ENCODE results near the gene SARM1.

The SARM1 gene

DNA sequence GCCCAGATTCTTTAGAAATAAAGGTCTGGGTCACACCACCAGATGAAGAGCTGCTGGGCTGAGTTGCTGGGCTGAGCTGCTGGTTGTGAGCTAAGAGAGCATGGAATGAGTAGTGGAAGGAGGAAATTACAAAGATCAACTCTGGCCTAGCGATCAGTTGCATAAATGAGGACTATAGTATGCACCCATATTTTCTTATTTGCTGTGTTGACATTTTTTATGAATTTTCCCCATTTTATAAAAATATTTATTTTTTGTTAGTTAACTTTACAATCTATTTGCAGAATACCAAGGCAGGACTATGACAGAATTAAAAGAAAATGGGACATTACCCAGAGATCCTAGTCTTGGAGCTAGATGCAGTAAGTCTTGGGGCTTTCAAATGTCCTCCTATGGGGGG is 78.4 kb downstream of the SARM1 start:
- TF ChIP-seq, protein P1, sequence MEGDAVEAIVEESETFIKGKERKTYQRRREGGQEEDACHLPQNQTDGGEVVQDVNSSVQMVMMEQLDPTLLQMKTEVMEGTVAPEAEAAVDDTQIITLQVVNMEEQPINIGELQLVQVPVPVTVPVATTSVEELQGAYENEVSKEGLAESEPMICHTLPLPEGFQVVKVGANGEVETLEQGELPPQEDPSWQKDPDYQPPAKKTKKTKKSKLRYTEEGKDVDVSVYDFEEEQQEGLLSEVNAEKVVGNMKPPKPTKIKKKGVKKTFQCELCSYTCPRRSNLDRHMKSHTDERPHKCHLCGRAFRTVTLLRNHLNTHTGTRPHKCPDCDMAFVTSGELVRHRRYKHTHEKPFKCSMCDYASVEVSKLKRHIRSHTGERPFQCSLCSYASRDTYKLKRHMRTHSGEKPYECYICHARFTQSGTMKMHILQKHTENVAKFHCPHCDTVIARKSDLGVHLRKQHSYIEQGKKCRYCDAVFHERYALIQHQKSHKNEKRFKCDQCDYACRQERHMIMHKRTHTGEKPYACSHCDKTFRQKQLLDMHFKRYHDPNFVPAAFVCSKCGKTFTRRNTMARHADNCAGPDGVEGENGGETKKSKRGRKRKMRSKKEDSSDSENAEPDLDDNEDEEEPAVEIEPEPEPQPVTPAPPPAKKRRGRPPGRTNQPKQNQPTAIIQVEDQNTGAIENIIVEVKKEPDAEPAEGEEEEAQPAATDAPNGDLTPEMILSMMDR (IDR thresholded peaks at IDR 0.05; ENCODE audit: extremely low read depth, missing control alignments), result no peak
- no peak for DNase-seq (ENCODE audit: low spot score)

All from GM20000 (cell line).